Right cardiac atrium (tissue), 5 donors: Measurements from ENCODE around the gene AGAP1. TPM values are rescaled to one million over a fixed set of nuclear protein-coding genes. Genes with fewer than 3 reads are reported as not detected.

Source experiments
- ATAC-seq, 2 donors: fragments of 200-7000 bp; cut with Tn5 transposase; one replicate each; pipeline versions ENCODE4 v1.8.0 to v1.9.1; 2020; ENCODE audit warnings: moderate library complexity in 2 of 2, mild to moderate bottlenecking in 1 of 2
- DNase-seq, 3 donors: peaks; one replicate each; pipeline ENCODE4 v3.0.0-alpha.2; 2020
- H3K27ac ChIP-seq: one replicate; pipeline ENCODE4 v1.5.1; 2013; ENCODE audit warnings: mild to moderate bottlenecking, low read length, control low read depth, moderate library complexity
- H3K27me3 ChIP-seq: one replicate; pipeline ENCODE4 v1.6.1; 2013; ENCODE audit not compliant: control insufficient read depth, insufficient read depth
- H3K4me1 ChIP-seq: one replicate; pipeline ENCODE4 v1.6.1; 2013; ENCODE audit warnings: low read length; ENCODE audit not compliant: control insufficient read depth, insufficient read depth
- H3K4me3 ChIP-seq: one replicate; pipeline ENCODE4 v1.5.1; 2013; ENCODE audit warnings: low read length, control low read depth
- H3K9me3 ChIP-seq: one replicate; pipeline ENCODE4 v1.6.1; 2013; ENCODE audit warnings: low read length; ENCODE audit not compliant: control insufficient read depth
- WGBS: extraction: QIAGEN DNeasy Blood & Tissue Kit; methylation state at CpG from one replicate; pipeline ENCODE4 v1.1.7; 2013; 5-methylcytosine and 5-hydroxymethylcytosine counted together
- intact Hi-C, 4 donors: fragments of 100-400 bp; cut with DNase I; formaldehyde crosslinking; loops; one replicate each; pipeline versions ENCODE4 v1.11.0 to v1.14.0; 2022 to 2023
- polyA plus RNA-seq: library from polyadenylated mRNA; stranded (reverse); fragments of 200-250 nt; gene quantifications from one replicate; pipeline ENCODE4 v1.2.3, GENCODE V29; 2013
- total RNA-seq, 4 donors: library from RNA; stranded (reverse); fragmentation: NEBNext Ultra II Directional; extraction: Animal tissue kit (Norgen Biotek cat#: 25700); gene quantifications; one replicate each; pipeline ENCODE4 v1.2.1, GENCODE V29; 2021
- donor health status: healthy with polysubstance abuse.
- donor health status: DM: no; HTN: yes; CAD: no.
- donor health status: DM: no; HTN: no; CAD: no.
- donor health status: DM: no; HTN: yes; CAD: no; lungs with severe emphysema.
- donor health status: DM: yes; HTN: yes; CAD: no.

Gene AGAP1
- total and polyA plus RNA-seq, 5 donors = 10.5 to 25.3 (median 22.6) TPM

GRCh38 chr2:235623752-235624151, 129.9 kb downstream of the AGAP1 start:
- no peak for ATAC-seq
- DNase-seq = no peak
- Histone ChIP-seq H3K9me3 (no peaks in the 10 kb centered on the region), H3K4me1 (peaks cover 2% of the 10 kb centered on the region), H3K4me3 (no peak overlapping the region), H3K27ac (no peak overlapping the region), H3K27me3 (no peaks in the 10 kb centered on the region)
- intact Hi-C loops = no loop called here
- 86% methylated on average over 2 of the region's 2 CpGs for WGBS

- peaks cover 2% of the 10 kb centered on the region for H3K4me1 ChIP-seq
- 96% methylated on average over 5 of the region's 5 CpGs for WGBS
- DNase-seq = no peak
- H3K27me3 ChIP-seq = no peaks in the 10 kb centered on the region
- H3K27ac ChIP-seq = no peak overlapping the region
- intact Hi-C loops = no loop called here
- H3K9me3 ChIP-seq = no peaks in the 10 kb centered on the region
- ATAC-seq = no peak
- no peak overlapping the region for H3K4me3 ChIP-seq
These were observed 132.8 kb downstream of the AGAP1 start for GRCh38 chr2:235626658-235627057.

GRCh38 chr2:235627682-235628081, 133.8 kb downstream of the AGAP1 start:
- DNase-seq (no peak), ATAC-seq (peak; percentile 25 to 40)
- no peak overlapping the region for H3K27ac ChIP-seq
- intact Hi-C loops = no loop called here
- no peaks in the 10 kb centered on the region for H3K9me3 ChIP-seq
- H3K4me3 ChIP-seq = no peak overlapping the region
- H3K27me3 ChIP-seq = no peaks in the 10 kb centered on the region
- 48% methylated on average over 4 of the region's 4 CpGs for WGBS
- peaks cover 2% of the 10 kb centered on the region for H3K4me1 ChIP-seq

GRCh38 chr2:235630718-235631296, 137.0 kb downstream of the AGAP1 start:
- ATAC-seq = no peak
- Histone ChIP-seq H3K27ac (no peak overlapping the region), H3K4me1 (peaks cover 2% of the 10 kb centered on the region), H3K27me3 (no peaks in the 10 kb centered on the region), H3K4me3 (no peak overlapping the region), H3K9me3 (no peaks in the 10 kb centered on the region)
- intact Hi-C loops = no loop called here
- no peak for DNase-seq
- 94% methylated on average over 21 of the region's 21 CpGs for whole genome bisulfite sequencing

GRCh38 chr2:235634435-235635158, 140.8 kb downstream of the AGAP1 start:
- Histone ChIP-seq H3K27ac (no peak overlapping the region), H3K27me3 (no peaks in the 10 kb centered on the region), H3K9me3 (no peaks in the 10 kb centered on the region), H3K4me1 (peaks cover 7% of the 10 kb centered on the region), H3K4me3 (no peak overlapping the region)
- DNase-seq (no peak), ATAC-seq (no peak)
- 81% methylated on average over 12 of the region's 12 CpGs for WGBS
- intact Hi-C loops = no loop called here

- Histone ChIP-seq H3K9me3 (no peaks in the 10 kb centered on the region), H3K27ac (no peak overlapping the region), H3K4me3 (no peak overlapping the region), H3K4me1 (peaks cover 7% of the 10 kb centered on the region), H3K27me3 (no peaks in the 10 kb centered on the region)
- intact Hi-C loops = no loop called here
- 91% methylated on average over 12 of the region's 12 CpGs for WGBS
- DNase-seq = no peak
- no peak for ATAC-seq
These were observed 142.7 kb downstream of the AGAP1 start for GRCh38 chr2:235636546-235636945.

GRCh38 chr2:235637896-235638295, 144.1 kb downstream of the AGAP1 start:
- no peak for DNase-seq
- 84% methylated on average over 7 of the region's 7 CpGs for WGBS
- H3K4me3 ChIP-seq = no peak overlapping the region
- no peaks in the 10 kb centered on the region for H3K9me3 ChIP-seq
- peaks cover 12% of the 10 kb centered on the region for H3K4me1 ChIP-seq
- H3K27ac ChIP-seq = no peak overlapping the region
- H3K27me3 ChIP-seq = no peaks in the 10 kb centered on the region
- no peak for ATAC-seq
- intact Hi-C loops = no loop called here

- no peaks in the 10 kb centered on the region for H3K27me3 ChIP-seq
- peak overlapping the region; percentile 38 for H3K27ac ChIP-seq
- no peaks in the 10 kb centered on the region for H3K9me3 ChIP-seq
- intact Hi-C loops = no loop called here
- H3K4me1 ChIP-seq = peaks cover 12% of the 10 kb centered on the region
- 75% methylated on average over 12 of the region's 12 CpGs for WGBS
- no peak overlapping the region for H3K4me3 ChIP-seq
- ATAC-seq = no peak
- no peak for DNase-seq
These were observed 144.9 kb downstream of the AGAP1 start for GRCh38 chr2:235638541-235639427.

- H3K27ac ChIP-seq = peak overlapping the region; percentile 63
- DNase-seq (peak; percentile 81 to 90 (median 83)), ATAC-seq (peak; percentile 88 to 89)
- H3K4me3 ChIP-seq = no peak overlapping the region
- H3K4me1 ChIP-seq = peaks cover 16% of the 10 kb centered on the region
- H3K27me3 ChIP-seq = no peaks in the 10 kb centered on the region
- intact Hi-C loops = no loop called here
- 37% methylated on average over 8 of the region's 8 CpGs for WGBS
- H3K9me3 ChIP-seq = no peaks in the 10 kb centered on the region
These were observed 145.6 kb downstream of the AGAP1 start for GRCh38 chr2:235639428-235639773.

GRCh38 chr2:235639885-235640284, 146.0 kb downstream of the AGAP1 start:
- Histone ChIP-seq H3K4me1 (peaks cover 17% of the 10 kb centered on the region), H3K27ac (peak overlapping the region; percentile 63), H3K4me3 (no peak overlapping the region), H3K27me3 (no peaks in the 10 kb centered on the region), H3K9me3 (no peaks in the 10 kb centered on the region)
- ATAC-seq (no peak), DNase-seq (no peak)
- 57% methylated on average over 2 of the region's 2 CpGs for WGBS
- intact Hi-C loops = loop anchor here in 1 of 4 donors (5.0 kb wide), 1 partner anchor 348 kb away; no protein-coding TSS in a partner anchor

GRCh38 chr2:235640377-235640776, 146.5 kb downstream of the AGAP1 start:
- Histone ChIP-seq H3K4me1 (peaks cover 17% of the 10 kb centered on the region), H3K27me3 (no peaks in the 10 kb centered on the region), H3K27ac (peak overlapping the region; percentile 14), H3K9me3 (no peaks in the 10 kb centered on the region), H3K4me3 (no peak overlapping the region)
- intact Hi-C loops = loop anchor here in 1 of 4 donors (5.0 kb wide), 1 partner anchor 348 kb away; no protein-coding TSS in a partner anchor
- DNase-seq (no peak), ATAC-seq (no peak)
- WGBS = 60% methylated on average over 2 of the region's 2 CpGs
